Endothelial cell (in vitro differentiated cells): Measurements from ENCODE around the gene DMD. TPM values are rescaled to one million over a fixed set of nuclear protein-coding genes. Genes with fewer than 3 reads are reported as not detected.
A peak's percentile ranks its signal among the peaks of the same experiment; 100 is the strongest.

Experiments used
- DNase-seq: peaks from one replicate; pipeline ENCODE4 v3.0.0; 2021; ENCODE audit warnings: low spot score
- H3K27ac Mint-ChIP-seq: one replicate; pipeline ENCODE4 v1.8.0; 2021; ENCODE audit warnings: mixed read lengths, inconsistent platforms; ENCODE audit not compliant: unreplicated experiment
- H3K27me3 Mint-ChIP-seq: one replicate; pipeline ENCODE4 v1.8.0; 2021; ENCODE audit warnings: mild to moderate bottlenecking, moderate library complexity, mixed read lengths, inconsistent platforms; ENCODE audit not compliant: unreplicated experiment
- H3K36me3 Mint-ChIP-seq: one replicate; pipeline ENCODE4 v1.8.0; 2021; ENCODE audit warnings: mild to moderate bottlenecking, low read depth, mixed read lengths, inconsistent platforms; ENCODE audit not compliant: unreplicated experiment
- H3K4me1 Mint-ChIP-seq: one replicate; pipeline ENCODE4 v1.8.0; 2021; ENCODE audit warnings: mild to moderate bottlenecking, mixed read lengths, inconsistent platforms; ENCODE audit not compliant: unreplicated experiment
- H3K4me3 Mint-ChIP-seq: one replicate; pipeline ENCODE4 v1.8.0; 2021; ENCODE audit warnings: mild to moderate bottlenecking, mixed read lengths, inconsistent platforms; ENCODE audit not compliant: unreplicated experiment
- H3K9me3 Mint-ChIP-seq: one replicate; pipeline ENCODE4 v1.8.0; 2021; ENCODE audit warnings: mixed read lengths, inconsistent platforms; ENCODE audit not compliant: unreplicated experiment
- total RNA-seq: library from RNA; stranded (reverse); fragmentation: NEBNext Ultra II Directional; extraction: Animal tissue kit (Norgen Biotek cat#: 25700); gene quantifications from one replicate; pipeline ENCODE4 v1.2.1, GENCODE V29; 2021; ENCODE audit not compliant: unreplicated experiment
- TF ChIP-seq, protein P1 (sequence below): fragments of 200-600 bp; sonication (generic); IDR thresholded peaks from one replicate; pipeline ENCODE4 v1.5.0; 2021; ENCODE audit warnings: antibody characterized with exemption; ENCODE audit not compliant: unreplicated experiment

The DMD gene
- total RNA-seq, 1 donor from 2014 or later, result 5.5 TPM

DNA sequence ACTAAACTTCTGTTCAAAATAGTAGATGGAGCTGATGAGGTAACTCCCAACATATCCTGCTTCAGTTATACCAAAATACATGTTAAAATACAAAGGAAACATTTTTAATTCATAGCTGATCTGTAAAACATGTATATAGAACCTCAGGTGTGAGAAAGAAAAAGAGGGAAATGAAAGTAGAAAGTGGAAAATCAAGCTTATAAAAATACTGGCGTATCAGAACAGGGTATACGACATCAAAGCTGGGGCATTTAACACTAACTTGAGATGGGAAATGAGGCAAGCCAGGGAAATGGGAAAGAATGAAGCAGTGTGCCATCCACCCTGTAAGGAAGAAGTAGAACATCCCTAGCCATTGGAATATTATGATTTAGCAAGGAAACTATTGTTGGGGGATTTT lies 767.5 kb downstream of the DMD start:
- TF ChIP-seq, protein P1, sequence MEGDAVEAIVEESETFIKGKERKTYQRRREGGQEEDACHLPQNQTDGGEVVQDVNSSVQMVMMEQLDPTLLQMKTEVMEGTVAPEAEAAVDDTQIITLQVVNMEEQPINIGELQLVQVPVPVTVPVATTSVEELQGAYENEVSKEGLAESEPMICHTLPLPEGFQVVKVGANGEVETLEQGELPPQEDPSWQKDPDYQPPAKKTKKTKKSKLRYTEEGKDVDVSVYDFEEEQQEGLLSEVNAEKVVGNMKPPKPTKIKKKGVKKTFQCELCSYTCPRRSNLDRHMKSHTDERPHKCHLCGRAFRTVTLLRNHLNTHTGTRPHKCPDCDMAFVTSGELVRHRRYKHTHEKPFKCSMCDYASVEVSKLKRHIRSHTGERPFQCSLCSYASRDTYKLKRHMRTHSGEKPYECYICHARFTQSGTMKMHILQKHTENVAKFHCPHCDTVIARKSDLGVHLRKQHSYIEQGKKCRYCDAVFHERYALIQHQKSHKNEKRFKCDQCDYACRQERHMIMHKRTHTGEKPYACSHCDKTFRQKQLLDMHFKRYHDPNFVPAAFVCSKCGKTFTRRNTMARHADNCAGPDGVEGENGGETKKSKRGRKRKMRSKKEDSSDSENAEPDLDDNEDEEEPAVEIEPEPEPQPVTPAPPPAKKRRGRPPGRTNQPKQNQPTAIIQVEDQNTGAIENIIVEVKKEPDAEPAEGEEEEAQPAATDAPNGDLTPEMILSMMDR, result no peak
- no peaks in the 10 kb centered on the region for H3K9me3 Mint-ChIP-seq
- H3K27me3 Mint-ChIP-seq, result no peaks in the 10 kb centered on the region
- DNase-seq, result no peak
- H3K36me3 Mint-ChIP-seq, result no peaks in the 10 kb centered on the region
- H3K4me1 Mint-ChIP-seq, result no peaks in the 10 kb centered on the region
- H3K4me3 Mint-ChIP-seq, result no peak overlapping the region
- H3K27ac Mint-ChIP-seq, result no peak overlapping the region

DNA sequence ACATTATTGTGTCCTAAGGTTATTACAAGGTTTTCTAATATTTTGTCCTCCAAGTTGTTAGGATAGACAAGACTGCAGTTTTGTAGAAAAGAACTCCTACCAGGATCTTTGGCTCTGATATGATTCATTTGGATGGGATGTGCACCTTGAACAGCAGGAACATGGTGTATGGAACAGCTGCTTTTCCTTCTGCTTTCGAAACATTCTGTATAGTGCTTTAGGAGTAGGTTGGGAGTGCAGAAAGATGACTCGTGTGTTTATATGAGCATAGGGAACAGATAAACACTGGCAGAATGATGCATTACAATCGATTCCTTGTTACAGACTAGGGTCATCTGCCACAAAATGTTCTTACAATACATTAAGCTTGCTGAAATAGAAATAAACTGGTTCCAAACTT lies 790.1 kb downstream of the DMD start:
- TF ChIP-seq, protein P1, result no peak
- no peak overlapping the region for H3K27ac Mint-ChIP-seq
- no peaks in the 10 kb centered on the region for H3K36me3 Mint-ChIP-seq
- H3K4me3 Mint-ChIP-seq, result no peak overlapping the region
- H3K4me1 Mint-ChIP-seq, result no peaks in the 10 kb centered on the region
- no peaks in the 10 kb centered on the region for H3K9me3 Mint-ChIP-seq
- H3K27me3 Mint-ChIP-seq, result no peaks in the 10 kb centered on the region
- no peak for DNase-seq

DNA sequence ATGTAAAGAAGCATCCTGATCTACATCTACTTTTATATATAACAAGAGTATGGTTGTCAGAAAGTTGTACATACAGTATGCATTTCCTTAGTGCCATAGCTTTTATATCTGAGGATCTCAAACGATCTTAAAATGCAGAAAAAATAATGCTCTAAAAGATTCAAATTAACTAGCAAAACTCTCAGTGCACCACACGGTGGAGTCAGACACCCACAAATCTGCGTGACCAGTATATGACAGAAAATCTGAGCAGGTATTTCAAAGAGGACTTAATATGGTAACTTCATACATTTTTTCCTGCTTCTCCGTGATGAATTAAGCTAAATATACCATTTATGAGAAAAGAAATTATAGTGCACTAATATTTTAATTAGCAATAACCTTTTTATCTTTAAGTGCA lies 803.0 kb downstream of the DMD start:
- Mint-ChIP-seq H3K27ac (no peak overlapping the region), H3K4me1 (no peaks in the 10 kb centered on the region), H3K36me3 (no peaks in the 10 kb centered on the region), H3K4me3 (no peak overlapping the region), H3K9me3 (no peaks in the 10 kb centered on the region), H3K27me3 (no peaks in the 10 kb centered on the region)
- TF ChIP-seq, protein P1, result no peak
- DNase-seq, result peak; percentile 3

DNA sequence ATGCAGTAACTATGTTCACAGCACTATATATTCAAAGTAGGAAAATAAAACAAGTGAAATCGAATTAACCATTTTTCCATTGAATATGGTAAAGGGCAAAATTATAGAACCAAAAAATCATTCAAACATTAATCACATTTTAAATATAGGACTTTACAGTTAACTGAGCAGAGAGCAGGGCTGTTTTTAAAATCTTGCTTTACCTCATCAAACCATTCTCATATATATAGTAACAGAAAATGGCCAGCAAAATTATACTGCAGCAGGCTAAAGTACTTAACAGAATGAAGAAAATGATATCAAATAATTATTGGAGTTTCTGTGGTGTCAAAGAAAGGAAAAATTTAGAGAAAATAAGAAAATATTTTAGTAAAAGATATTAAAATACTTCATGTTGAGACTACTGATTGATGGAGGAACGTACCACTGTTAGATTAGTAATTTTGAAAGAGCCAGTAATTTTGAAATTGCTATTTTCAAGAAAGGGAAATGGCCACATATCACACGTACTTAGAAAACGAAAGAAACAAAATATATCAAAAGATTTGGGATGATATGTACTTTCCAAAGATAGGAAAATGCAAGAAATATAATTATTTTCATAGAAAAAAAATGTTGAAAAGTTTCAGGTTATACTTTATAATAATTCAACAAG lies 813.7 kb downstream of the DMD start:
- TF ChIP-seq, protein P1, result no peak
- Mint-ChIP-seq H3K27me3 (no peaks in the 10 kb centered on the region), H3K4me1 (no peaks in the 10 kb centered on the region), H3K4me3 (no peak overlapping the region), H3K27ac (no peak overlapping the region), H3K36me3 (no peaks in the 10 kb centered on the region), H3K9me3 (no peaks in the 10 kb centered on the region)
- no peak for DNase-seq

DNA sequence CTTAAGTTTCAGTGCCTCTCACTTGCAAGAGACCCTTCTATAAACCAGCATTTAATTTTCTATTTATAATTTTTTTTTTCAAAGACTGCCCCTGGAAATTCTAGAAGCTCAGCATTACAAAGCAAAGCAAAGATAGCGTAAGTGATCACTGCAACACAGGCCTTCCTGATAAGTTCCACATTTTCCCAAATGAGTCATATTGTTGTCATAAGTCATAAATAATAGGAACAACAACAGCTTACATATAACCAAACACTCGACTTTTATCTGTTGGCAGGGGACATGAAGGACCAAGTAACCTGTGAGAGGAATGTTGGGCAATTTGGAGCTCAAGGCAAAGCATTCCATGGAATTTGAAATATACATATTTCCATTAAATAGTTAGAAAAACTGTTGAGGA lies 815.5 kb downstream of the DMD start:
- TF ChIP-seq, protein P1, result no peak
- Mint-ChIP-seq H3K27ac (no peak overlapping the region), H3K4me3 (no peak overlapping the region), H3K9me3 (no peaks in the 10 kb centered on the region), H3K4me1 (no peaks in the 10 kb centered on the region), H3K27me3 (no peaks in the 10 kb centered on the region), H3K36me3 (no peaks in the 10 kb centered on the region)
- no peak for DNase-seq
